SK-N-SH treated with all-trans-retinoic acid at 6 μM for 48 hours (cell line): ENCODE results near the gene FOXJ2.

Experiments used
- ATAC-seq: fragments of 200-7000 bp; cut with Tn5 transposase; 3 replicates; pipeline ENCODE4 v1.9.1; 2020; ENCODE audit warnings: mild to moderate bottlenecking, moderate library complexity
- ARNTL ChIP-seq: fragments of 450-650 bp; formaldehyde crosslinking; IDR thresholded peaks from 2 replicates; pipeline ENCODE4 v1.5.0; 2020; ENCODE audit warnings: low read depth, mild to moderate bottlenecking, moderate library complexity, borderline replicate concordance
- BACH2 ChIP-seq: fragments of 250-450 bp; sonication (Bioruptor Pico); IDR thresholded peaks from 2 replicates; pipeline ENCODE4 v1.9.0; 2021; ENCODE audit warnings: mild to moderate bottlenecking, borderline replicate concordance
- ESRRG ChIP-seq: fragments of 250-450 bp; sonication (Bioruptor Pico); IDR thresholded peaks from 2 replicates; pipeline ENCODE4 v1.6.1; 2021; ENCODE audit warnings: mild to moderate bottlenecking
- GLIS3 ChIP-seq: fragments of 250-450 bp; sonication (Bioruptor Pico); IDR thresholded peaks from 2 replicates; pipeline ENCODE4 v1.5.0; 2020; ENCODE audit warnings: mild to moderate bottlenecking, moderate library complexity
- ISL1 ChIP-seq: fragments of 250-450 bp; sonication (Bioruptor Pico); IDR thresholded peaks from 2 replicates; pipeline ENCODE4 v2.1.2; 2022; ENCODE audit warnings: mild to moderate bottlenecking, moderate library complexity
- OSR1 ChIP-seq: fragments of 250-450 bp; sonication (Bioruptor Pico); IDR thresholded peaks from 2 replicates; pipeline ENCODE4 v1.8.0; 2022; ENCODE audit warnings: moderate library complexity, mild to moderate bottlenecking, inconsistent platforms
- POU6F1 ChIP-seq: fragments of 250-450 bp; sonication (Bioruptor Pico); IDR thresholded peaks from 2 replicates; pipeline ENCODE4 v1.8.0; 2021; ENCODE audit warnings: low read depth, mild to moderate bottlenecking, moderate library complexity, borderline replicate concordance
- PPARA ChIP-seq: fragments of 250-450 bp; sonication (Bioruptor Pico); IDR thresholded peaks from 2 replicates; pipeline ENCODE4 v1.5.0; 2020; ENCODE audit warnings: mild to moderate bottlenecking, borderline replicate concordance
- RARB ChIP-seq: fragments of 250-450 bp; sonication (Bioruptor Pico); IDR thresholded peaks from 2 replicates; pipeline ENCODE4 v1.8.0; 2021; ENCODE audit warnings: mild to moderate bottlenecking, moderate library complexity
- SNAI2 ChIP-seq: fragments of 250-450 bp; sonication (Bioruptor Pico); IDR thresholded peaks from 2 replicates; pipeline ENCODE4 v1.5.0; 2020; ENCODE audit warnings: mild to moderate bottlenecking, moderate library complexity
- TCF4 ChIP-seq: fragments of 250-450 bp; sonication (Bioruptor Pico); IDR thresholded peaks from 2 replicates; pipeline ENCODE4 v1.8.0; 2021; ENCODE audit warnings: mild to moderate bottlenecking, moderate library complexity, borderline replicate concordance
- TOX ChIP-seq: fragments of 250-450 bp; sonication (Bioruptor Pico); IDR thresholded peaks from 2 replicates; pipeline ENCODE4 v1.8.0; 2021; ENCODE audit warnings: mild to moderate bottlenecking, moderate library complexity, borderline replicate concordance
- ZC3H10 ChIP-seq: fragments of 250-450 bp; sonication (Bioruptor Pico); IDR thresholded peaks from 2 replicates; pipeline ENCODE4 v1.5.1; 2021; ENCODE audit warnings: mild to moderate bottlenecking, moderate library complexity
- ZFP30 ChIP-seq: fragments of 450-650 bp; formaldehyde crosslinking; IDR thresholded peaks from 2 replicates; pipeline ENCODE4 v1.5.0; 2022; ENCODE audit warnings: mild to moderate bottlenecking, moderate library complexity
- ZNF565 ChIP-seq: fragments of 450-650 bp; formaldehyde crosslinking; conservative IDR thresholded peaks from 2 replicates; pipeline ENCODE4 v1.5.0; 2020; ENCODE audit warnings: low read depth, mild to moderate bottlenecking, moderate library complexity
- ZNF8 ChIP-seq: fragments of 450-650 bp; formaldehyde crosslinking; IDR thresholded peaks from 2 replicates; pipeline ENCODE4 v1.5.0; 2020; ENCODE audit warnings: mild to moderate bottlenecking, moderate library complexity
- TF ChIP-seq, protein P1 (sequence below): fragments of 250-450 bp; sonication (Bioruptor Pico); IDR thresholded peaks from 2 replicates; pipeline ENCODE4 v1.5.1; 2020; ENCODE audit warnings: low read depth, mild to moderate bottlenecking, moderate library complexity
- TF ChIP-seq, protein P2 (sequence below): fragments of 250-450 bp; sonication (Bioruptor Pico); IDR thresholded peaks from 2 replicates; pipeline ENCODE4 v1.5.1; 2021; ENCODE audit warnings: mild to moderate bottlenecking, moderate library complexity
- TF ChIP-seq, protein P3 (sequence below): fragments of 250-450 bp; sonication (Bioruptor Pico); IDR thresholded peaks from 2 replicates; pipeline ENCODE4 v1.8.0; 2020; ENCODE audit warnings: mild to moderate bottlenecking, moderate library complexity, borderline replicate concordance

The FOXJ2 gene

DNA sequence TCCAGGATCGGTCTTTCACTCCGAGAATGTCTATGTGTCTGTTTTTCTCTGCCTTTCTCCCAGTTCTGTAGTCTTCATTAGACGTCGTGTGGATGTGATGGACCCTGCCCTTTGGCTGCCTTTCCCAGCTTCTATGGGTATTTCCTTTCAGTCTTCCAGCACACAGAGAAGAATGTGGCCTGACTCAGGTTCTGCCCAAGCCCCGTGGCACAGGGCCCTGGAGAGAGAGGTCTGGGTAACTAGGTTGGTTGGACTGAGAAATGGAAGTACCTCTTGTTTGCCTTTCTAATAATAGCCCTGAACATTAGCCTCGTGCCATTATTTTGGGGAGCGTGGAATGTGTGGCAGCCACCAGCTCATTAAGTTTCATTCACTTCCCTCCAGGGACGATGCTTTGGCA lies 3.8 kb downstream of the FOXJ2 start:
- TF ChIP-seq OSR1 (CRISPR knock-in tag) (no peak), RARB (CRISPR knock-in tag) (no peak)
- no peak for ATAC-seq

- ATAC-seq, result no peak
- TF ChIP-seq, protein P1, sequence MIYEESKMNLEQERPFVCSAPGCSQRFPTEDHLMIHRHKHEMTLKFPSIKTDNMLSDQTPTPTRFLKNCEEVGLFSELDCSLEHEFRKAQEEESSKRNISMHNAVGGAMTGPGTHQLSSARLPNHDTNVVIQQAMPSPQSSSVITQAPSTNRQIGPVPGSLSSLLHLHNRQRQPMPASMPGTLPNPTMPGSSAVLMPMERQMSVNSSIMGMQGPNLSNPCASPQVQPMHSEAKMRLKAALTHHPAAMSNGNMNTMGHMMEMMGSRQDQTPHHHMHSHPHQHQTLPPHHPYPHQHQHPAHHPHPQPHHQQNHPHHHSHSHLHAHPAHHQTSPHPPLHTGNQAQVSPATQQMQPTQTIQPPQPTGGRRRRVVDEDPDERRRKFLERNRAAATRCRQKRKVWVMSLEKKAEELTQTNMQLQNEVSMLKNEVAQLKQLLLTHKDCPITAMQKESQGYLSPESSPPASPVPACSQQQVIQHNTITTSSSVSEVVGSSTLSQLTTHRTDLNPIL (CRISPR knock-in tag), result no peak
- TF ChIP-seq TOX (CRISPR knock-in tag), result no peak
- no peak for TF ChIP-seq POU6F1 (CRISPR knock-in tag)
- no peak for TF ChIP-seq RARB (CRISPR knock-in tag)
- TF ChIP-seq, all 23 proteins: peak for 0
Measured at GRCh38 chr12:8037046-8037663, 4.6 kb downstream of the FOXJ2 start.

DNA sequence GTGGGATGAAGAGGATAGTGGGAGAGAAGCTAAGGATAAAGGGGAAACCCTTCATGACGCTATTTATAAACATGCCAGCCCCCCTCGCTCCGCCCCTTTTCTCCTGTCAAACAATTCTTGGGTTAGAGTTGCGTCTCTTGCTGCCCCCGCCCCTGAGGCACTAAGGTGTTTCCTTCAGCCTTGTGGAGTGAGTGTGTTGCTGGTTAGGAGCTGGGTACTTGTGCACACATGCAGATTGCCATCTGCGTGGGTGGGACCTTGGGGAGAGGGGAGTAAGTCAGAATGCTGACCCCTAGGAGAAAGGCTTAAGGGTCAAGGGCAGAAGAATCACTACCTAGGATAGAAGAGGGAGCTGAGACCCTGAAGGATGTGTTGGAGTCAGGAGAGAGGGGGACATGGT lies 5.4 kb downstream of the FOXJ2 start:
- no peak for TF ChIP-seq PPARA (CRISPR knock-in tag)
- TF ChIP-seq ZFP30, result no peak
- TF ChIP-seq, protein P2, sequence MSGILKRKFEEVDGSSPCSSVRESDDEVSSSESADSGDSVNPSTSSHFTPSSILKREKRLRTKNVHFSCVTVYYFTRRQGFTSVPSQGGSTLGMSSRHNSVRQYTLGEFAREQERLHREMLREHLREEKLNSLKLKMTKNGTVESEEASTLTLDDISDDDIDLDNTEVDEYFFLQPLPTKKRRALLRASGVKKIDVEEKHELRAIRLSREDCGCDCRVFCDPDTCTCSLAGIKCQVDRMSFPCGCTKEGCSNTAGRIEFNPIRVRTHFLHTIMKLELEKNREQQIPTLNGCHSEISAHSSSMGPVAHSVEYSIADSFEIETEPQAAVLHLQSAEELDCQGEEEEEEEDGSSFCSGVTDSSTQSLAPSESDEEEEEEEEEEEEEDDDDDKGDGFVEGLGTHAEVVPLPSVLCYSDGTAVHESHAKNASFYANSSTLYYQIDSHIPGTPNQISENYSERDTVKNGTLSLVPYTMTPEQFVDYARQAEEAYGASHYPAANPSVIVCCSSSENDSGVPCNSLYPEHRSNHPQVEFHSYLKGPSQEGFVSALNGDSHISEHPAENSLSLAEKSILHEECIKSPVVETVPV (CRISPR knock-in tag), result no peak
- TF ChIP-seq ESRRG (CRISPR knock-in tag), result no peak
- no peak for TF ChIP-seq ISL1
- TF ChIP-seq ZC3H10 (CRISPR knock-in tag), result no peak
- no peak for ATAC-seq

- TF ChIP-seq, protein P3, sequence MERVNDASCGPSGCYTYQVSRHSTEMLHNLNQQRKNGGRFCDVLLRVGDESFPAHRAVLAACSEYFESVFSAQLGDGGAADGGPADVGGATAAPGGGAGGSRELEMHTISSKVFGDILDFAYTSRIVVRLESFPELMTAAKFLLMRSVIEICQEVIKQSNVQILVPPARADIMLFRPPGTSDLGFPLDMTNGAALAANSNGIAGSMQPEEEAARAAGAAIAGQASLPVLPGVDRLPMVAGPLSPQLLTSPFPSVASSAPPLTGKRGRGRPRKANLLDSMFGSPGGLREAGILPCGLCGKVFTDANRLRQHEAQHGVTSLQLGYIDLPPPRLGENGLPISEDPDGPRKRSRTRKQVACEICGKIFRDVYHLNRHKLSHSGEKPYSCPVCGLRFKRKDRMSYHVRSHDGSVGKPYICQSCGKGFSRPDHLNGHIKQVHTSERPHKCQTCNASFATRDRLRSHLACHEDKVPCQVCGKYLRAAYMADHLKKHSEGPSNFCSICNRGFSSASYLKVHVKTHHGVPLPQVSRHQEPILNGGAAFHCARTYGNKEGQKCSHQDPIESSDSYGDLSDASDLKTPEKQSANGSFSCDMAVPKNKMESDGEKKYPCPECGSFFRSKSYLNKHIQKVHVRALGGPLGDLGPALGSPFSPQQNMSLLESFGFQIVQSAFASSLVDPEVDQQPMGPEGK (CRISPR knock-in tag), result no peak
- ATAC-seq, result peak; percentile 96
Measured at GRCh38 chr12:8038659-8039114, 6.2 kb downstream of the FOXJ2 start.

DNA sequence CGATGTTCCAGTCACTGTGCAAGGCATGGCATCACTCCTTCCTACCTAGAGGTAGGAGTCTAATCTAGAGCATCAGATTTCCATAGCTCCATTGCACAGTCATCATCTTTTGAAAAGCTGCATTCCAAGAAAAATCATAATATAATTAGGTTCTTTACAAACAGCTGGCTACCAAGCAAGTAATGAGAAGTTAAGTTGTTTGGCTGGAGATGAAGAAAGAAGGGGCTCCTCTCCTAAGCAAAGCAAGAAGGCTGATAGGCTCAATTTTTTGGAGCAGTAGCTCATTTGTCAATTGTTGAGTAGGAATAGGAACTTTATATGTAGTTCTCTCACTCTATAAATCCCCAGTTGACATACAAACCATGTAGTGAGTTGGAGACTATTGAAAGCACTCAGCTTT lies 8.3 kb downstream of the FOXJ2 start:
- TF ChIP-seq BACH2 (CRISPR knock-in tag) (no peak), GLIS3 (no peak), OSR1 (CRISPR knock-in tag) (no peak), ARNTL (CRISPR knock-in tag) (no peak), SNAI2 (CRISPR knock-in tag) (no peak), ZNF565 (CRISPR knock-in tag) (no peak), ISL1 (no peak), ZNF8 (CRISPR knock-in tag) (no peak), PPARA (CRISPR knock-in tag) (no peak), TCF4 (CRISPR knock-in tag) (no peak), ZC3H10 (CRISPR knock-in tag) (no peak)
- TF ChIP-seq, protein P3 (CRISPR knock-in tag), result no peak
- TF ChIP-seq, protein P2 (CRISPR knock-in tag), result no peak
- no peak for ATAC-seq
